Stimulated activated naive CD8-positive, alpha-beta T cell treated with anti-CD3 and anti-CD28 coated beads, Interleukin-15, Interleukin-2, amounts not matched to agents 100 U/mL and 50 U/mL, for 24 hours (primary cell): ENCODE data around the gene USP37.

Experiments used
- ATAC-seq: fragments of 150-1000 bp; cut with Tn5 transposase; one replicate; pipeline ENCODE4 v1.10.0; 2021
- DNase-seq: peaks from one replicate; pipeline ENCODE4 v3.0.0; 2021

Gene USP37

DNA sequence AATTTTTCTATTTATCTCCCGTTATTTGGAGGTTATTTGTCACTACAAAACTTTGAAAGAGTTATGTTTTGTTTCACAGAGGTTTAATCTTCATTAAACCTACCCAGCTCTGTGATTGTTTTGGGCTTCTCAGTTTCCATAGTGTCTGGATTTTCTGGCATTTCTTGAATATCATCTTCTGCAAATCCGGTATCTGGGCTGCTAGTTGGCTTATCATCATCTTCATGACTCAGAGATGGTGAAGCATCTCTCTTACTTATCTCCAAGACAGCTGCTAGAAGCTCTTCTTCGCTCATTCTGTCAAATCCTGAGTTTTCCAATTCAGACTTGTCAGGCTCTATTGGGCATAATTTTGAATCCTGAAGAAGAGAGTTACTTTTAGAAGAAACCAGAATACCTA, 93.6 kb downstream of the USP37 start:
- DNase-seq (no peak), ATAC-seq (no peak)

DNA sequence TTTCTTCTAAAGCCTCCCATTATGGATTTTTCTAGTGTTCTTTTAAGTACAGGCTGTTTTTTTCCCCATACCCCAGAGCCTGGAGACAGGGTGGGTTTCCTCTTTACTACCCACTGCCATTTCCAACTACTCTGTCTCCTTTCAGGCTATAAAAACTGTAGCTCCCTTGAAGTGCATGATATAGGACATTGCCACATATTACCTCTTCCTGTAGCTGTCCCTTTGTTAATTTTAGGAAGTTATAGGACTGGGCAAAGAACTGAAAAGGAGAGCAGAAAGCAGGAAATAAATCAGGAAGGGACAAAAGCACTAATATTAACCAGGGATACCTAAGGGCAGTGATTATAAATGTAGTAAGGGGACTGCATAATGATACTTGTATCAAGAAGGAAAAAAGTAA, 95.2 kb downstream of the USP37 start:
- no peak for ATAC-seq

GRCh38 chr2:218471982-218472381, 96.2 kb downstream of the USP37 start:
- DNase-seq (no peak), ATAC-seq (no peak)

More for the DNA sequence above, 95.2 kb downstream of the USP37 start:
- DNase-seq = no peak

- ATAC-seq (no peak), DNase-seq (no peak)
These were observed 97.1 kb downstream of the USP37 start for GRCh38 chr2:218471036-218471435.

DNA sequence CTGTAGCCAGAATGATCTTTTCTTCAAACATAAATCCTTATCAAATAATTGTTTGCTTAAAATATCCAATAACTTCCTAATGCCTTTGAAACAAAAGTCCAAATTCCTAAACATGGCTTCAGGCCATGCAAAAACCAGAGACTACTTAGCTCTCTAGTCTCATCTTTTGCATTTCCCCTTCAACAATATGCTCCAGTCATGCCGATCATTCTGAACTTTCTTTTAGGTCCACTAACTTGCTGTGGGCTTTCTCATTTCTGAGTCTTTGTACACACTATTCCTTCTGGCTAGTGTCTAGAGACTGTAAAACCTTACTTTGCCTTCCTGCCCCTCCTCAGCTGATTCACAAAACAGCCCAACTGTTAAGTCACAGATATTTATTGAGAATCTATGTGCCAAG, 97.7 kb downstream of the USP37 start:
- no peak for DNase-seq
- ATAC-seq = no peak

GRCh38 chr2:218465987-218466633, 102.0 kb downstream of the USP37 start:
- no peak for DNase-seq

DNA sequence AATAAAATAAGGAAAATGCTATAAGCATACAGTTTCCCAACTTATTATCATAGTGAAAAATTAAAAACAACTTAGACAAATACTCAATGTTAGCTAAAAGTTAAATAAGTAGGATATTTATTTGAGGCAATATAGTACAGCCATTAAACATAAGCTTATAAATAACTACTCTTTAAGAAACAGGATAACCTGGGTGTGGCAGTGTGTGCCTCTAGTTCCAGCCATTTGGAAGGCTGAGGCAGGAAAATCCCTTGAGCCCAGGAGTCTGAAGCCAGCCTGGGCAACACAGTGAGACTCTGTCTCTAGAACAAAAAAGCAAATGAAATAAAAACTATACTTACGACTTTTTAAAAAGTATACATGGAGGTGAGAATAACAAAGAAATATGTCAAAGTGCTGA, 109.6 kb downstream of the USP37 start:
- ATAC-seq (no peak), DNase-seq (no peak)

More at GRCh38 chr2:218465987-218466633, 102.0 kb downstream of the USP37 start:
- no peak for ATAC-seq

DNA sequence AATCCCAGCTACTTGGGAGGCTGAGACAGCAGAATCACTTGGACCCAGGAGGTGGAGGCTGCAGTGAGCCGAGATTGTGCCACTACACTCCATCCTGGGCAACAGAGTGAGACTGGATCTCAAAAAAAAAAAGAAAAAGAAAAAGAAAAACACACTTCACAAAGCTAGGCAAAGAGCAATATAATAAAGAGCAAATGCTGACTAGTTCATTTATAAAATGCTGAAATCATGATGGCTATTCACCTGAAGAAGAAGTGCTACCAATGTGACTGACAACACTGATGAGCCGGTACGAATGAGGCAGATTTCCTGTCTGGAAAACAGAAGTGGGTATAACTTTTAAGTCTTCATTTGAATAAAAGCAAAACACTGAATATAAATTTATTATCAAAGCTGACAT, 111.3 kb downstream of the USP37 start:
- no peak for ATAC-seq
- no peak for DNase-seq

GRCh38 chr2:218452079-218452478, 116.1 kb downstream of the USP37 start:
- ATAC-seq = no peak
- DNase-seq = no peak

DNA sequence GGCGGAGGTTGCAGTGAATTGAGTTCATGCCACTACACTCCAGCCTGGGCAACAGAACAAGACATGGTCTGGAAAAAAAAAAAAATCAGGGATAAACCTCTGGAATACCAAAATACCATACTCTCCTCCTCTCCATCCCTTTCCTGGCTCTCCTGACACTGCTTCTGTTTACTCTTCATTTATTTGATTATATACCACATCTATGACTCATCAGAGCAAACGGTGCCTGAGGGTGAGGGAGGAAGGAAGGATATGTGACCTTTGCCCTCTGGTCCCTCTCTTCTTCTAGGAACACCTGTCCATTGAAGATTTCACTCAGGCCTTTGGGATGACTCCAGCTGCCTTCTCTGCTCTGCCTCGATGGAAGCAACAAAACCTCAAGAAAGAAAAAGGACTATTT, 119.2 kb downstream of the USP37 start:
- DNase-seq (no peak), ATAC-seq (no peak)

DNA sequence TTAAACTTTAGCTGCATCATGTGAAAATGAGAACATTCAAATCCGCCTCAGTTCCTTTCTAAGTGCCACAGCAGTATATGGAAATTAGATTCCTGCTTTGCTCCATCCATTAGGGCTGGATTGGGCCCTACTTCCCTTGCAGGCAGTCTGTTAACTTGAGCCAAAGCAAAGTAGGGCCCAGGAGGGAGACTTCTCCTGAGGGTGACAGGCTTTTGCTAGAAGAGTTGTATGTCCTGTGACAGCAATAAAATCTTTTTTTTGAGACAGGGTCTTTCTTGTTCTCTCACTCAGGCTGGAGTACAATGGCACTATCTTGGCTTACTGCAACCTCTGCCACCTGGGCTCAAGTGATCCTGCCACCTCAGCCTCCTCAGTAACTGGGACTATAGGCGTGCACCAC, 121.1 kb downstream of the USP37 start:
- ATAC-seq (no peak), DNase-seq (no peak)

- no peak for DNase-seq
- ATAC-seq = no peak
These were observed 121.6 kb downstream of the USP37 start for GRCh38 chr2:218446547-218446946.

DNA sequence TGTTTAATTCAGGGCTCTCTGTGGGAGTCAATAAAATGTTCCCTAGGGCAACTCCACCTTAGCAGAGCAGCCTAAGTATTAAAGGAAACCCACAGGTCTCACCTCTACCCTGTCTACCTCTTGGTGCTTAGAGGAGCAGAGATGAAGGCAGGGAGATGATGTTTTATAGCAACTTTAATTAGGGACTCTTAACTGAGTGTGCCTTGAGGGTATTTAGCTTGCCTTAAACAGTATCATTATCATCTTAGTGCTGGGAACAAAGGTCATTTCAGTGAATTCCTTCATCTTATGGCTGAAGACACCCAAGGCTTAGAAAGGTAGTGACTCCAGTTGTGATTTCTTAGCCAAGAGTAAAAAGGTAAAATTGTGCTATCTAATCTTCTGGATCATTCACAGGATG, 122.5 kb downstream of the USP37 start:
- ATAC-seq (no peak), DNase-seq (no peak)

DNA sequence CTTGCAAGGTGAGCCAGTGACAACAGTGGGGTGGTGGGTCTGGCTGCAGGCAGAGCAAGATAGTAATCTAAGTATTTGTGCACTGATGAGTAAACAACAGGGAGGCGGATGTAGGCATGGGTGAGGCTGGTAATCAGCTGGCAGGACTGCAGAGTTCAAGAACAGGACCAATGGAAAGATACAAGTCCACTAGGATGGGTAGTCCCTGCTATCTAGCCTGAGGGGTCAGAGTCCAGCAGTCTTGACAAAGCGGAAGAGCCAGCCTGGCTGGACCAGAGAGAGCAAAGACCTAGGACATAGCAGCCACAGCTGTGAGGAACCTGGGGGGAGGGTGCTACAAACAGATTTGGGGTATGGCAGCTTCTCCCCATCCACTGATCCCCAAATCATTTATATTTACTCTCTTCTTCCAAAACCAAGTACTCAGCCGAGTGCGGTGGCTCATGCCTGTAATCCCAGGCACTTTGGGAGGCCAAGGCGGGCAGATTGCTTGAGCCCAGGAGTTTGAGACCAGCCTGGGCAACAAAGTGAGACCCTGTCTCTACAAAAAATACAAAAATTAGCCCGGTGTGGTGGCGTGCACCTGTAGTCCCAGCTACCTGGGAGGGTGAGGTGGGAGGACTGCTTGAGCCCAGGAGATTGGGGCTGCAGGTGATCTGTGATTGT, 123.3 kb downstream of the USP37 start:
- no peak for ATAC-seq

GRCh38 chr2:218438596-218438995, 129.6 kb downstream of the USP37 start:
- no peak for DNase-seq
- ATAC-seq = no peak

More for the DNA sequence above, 123.3 kb downstream of the USP37 start:
- DNase-seq = no peak

DNA sequence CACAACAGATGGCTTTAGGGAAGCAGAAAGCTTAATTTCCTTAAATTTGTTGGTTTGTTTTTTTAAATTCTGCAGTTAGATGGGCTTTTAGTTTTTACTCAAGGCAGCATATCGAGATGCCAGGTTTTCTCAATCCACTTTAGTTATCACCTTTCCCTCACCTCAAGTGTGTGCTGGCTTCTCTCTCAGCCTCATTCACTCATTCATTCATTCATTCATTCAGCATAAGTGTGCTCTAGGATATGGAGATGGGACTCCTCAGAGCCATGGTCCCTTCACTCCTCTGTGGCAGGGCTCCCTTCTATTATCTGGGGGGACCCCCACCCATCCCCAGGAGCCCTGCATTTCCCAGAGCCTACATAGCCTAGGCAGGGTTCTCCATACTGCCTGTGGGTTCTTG, 130.2 kb downstream of the USP37 start:
- ATAC-seq = no peak

GRCh38 chr2:218436992-218437391, 131.2 kb downstream of the USP37 start:
- no peak for ATAC-seq
- DNase-seq = no peak

More for the DNA sequence above, 130.2 kb downstream of the USP37 start:
- no peak for DNase-seq

GRCh38 chr2:218435003-218435982, 132.9 kb downstream of the USP37 start:
- ATAC-seq (no peak), DNase-seq (no peak)

GRCh38 chr2:218434456-218434855, 133.7 kb downstream of the USP37 start:
- no peak for DNase-seq
- no peak for ATAC-seq

DNA sequence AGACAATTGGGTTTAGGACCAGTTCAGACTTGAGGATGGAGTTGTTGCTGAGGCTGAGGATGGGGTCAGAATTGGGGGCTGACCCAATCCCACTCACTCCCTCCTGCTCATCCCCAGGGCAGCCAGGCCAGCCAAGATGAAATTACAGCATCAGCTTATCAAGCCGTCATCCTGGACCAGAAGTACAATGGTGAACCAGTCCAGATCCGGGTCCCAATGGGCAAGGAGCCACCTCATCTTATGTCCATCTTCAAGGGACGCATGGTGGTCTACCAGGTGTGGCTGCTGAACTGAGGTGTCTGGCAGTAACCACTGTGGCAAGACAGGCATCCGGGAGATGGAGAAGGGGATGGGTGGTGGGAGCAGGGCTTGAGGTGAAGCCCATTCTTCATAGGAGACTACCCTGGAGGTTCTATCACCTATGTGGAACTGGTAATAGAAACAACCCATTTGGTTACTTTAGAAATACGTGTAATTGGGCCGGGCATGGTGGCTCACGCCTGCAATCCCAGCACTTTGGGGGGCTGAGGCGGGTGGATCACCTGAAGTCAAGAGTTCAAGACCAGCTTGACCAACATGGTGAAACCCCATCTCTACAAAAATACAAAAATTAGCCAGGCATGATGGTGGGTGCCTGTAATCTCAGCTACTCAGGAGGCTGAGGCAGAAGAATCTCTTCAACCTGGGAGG, 135.3 kb downstream of the USP37 start:
- DNase-seq (no peak), ATAC-seq (no peak)

- ATAC-seq = no peak
These were observed 136.3 kb downstream of the USP37 start for GRCh38 chr2:218431878-218432277.

GRCh38 chr2:218430721-218431120, 137.4 kb downstream of the USP37 start:
- ATAC-seq (no peak), DNase-seq (no peak)

More at GRCh38 chr2:218431878-218432277, 136.3 kb downstream of the USP37 start:
- DNase-seq = no peak
